PFSK-1 (cell line): ENCODE data around the gene LRFN5.

ENCODE experiments used
- POLR2AphosphoS5 ChIP-seq: IDR thresholded peaks from 2 replicates; pipeline ENCODE4 v1.6.1; 2012; ENCODE audit warnings: low read depth, mild to moderate bottlenecking, control low read depth, low read length, moderate library complexity
- SIN3A ChIP-seq: IDR thresholded peaks from 2 replicates; pipeline ENCODE4 v1.6.1; 2012; ENCODE audit warnings: mild to moderate bottlenecking, low read length, moderate library complexity, borderline replicate concordance; ENCODE audit not compliant: insufficient read depth
- TF ChIP-seq, protein P1 (sequence below), 2 experiments: IDR thresholded peaks; 2 replicates each; pipeline versions ENCODE4 v1.6.1 to v1.8.0; 2011 to 2012; ENCODE audit warnings: low read depth in 2 of 2, low read length in 2 of 2, control low read depth in 1 of 2, inconsistent platforms in 1 of 2, mild to moderate bottlenecking in 1 of 2, moderate library complexity in 1 of 2; ENCODE audit not compliant: insufficient read depth in 1 of 2

DNA sequence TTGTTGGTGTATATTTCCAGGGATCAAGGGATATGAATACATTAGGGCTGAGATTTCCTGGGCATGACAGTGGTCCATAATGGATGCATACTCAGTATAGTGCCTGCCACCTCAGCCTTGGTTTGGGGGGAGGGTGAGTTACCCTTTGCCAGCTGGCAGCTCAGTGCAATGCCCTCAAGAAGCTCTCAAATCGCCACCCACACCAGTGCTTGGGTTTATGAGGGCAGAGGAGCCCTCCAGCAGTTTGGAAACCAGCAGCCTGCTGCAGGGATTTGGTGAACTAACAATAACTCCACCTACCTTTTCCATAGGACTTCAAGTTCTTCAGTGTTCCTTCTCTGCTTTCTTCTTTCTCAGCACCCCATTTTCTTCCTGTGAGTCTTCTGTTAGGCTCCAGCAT is 218.9 kb downstream of the LRFN5 start:
- TF ChIP-seq, protein P1, sequence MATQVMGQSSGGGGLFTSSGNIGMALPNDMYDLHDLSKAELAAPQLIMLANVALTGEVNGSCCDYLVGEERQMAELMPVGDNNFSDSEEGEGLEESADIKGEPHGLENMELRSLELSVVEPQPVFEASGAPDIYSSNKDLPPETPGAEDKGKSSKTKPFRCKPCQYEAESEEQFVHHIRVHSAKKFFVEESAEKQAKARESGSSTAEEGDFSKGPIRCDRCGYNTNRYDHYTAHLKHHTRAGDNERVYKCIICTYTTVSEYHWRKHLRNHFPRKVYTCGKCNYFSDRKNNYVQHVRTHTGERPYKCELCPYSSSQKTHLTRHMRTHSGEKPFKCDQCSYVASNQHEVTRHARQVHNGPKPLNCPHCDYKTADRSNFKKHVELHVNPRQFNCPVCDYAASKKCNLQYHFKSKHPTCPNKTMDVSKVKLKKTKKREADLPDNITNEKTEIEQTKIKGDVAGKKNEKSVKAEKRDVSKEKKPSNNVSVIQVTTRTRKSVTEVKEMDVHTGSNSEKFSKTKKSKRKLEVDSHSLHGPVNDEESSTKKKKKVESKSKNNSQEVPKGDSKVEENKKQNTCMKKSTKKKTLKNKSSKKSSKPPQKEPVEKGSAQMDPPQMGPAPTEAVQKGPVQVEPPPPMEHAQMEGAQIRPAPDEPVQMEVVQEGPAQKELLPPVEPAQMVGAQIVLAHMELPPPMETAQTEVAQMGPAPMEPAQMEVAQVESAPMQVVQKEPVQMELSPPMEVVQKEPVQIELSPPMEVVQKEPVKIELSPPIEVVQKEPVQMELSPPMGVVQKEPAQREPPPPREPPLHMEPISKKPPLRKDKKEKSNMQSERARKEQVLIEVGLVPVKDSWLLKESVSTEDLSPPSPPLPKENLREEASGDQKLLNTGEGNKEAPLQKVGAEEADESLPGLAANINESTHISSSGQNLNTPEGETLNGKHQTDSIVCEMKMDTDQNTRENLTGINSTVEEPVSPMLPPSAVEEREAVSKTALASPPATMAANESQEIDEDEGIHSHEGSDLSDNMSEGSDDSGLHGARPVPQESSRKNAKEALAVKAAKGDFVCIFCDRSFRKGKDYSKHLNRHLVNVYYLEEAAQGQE (IDR thresholded peaks at IDR 0.05; ENCODE audit: insufficient read depth in 1 of 2, low read depth in 2 of 2, low read length in 2 of 2): no peak
- no peak for TF ChIP-seq POLR2AphosphoS5
- no peak for TF ChIP-seq SIN3A
